Endothelial cell (in vitro differentiated cells): Measurements from ENCODE around the gene CES1. TPM values are rescaled to one million over a fixed set of nuclear protein-coding genes. Genes with fewer than 3 reads are reported as not detected.
"Not testable (repeated sequence)": the region's sequence is repeated elsewhere in the genome, so short reads cannot be mapped to it uniquely, and the experiment has no call there.

Source experiments
- DNase-seq: peaks from one replicate; pipeline ENCODE4 v3.0.0; 2021; ENCODE audit warnings: low spot score
- H3K27ac Mint-ChIP-seq: one replicate; pipeline ENCODE4 v1.8.0; 2021; ENCODE audit warnings: mixed read lengths, inconsistent platforms; ENCODE audit not compliant: unreplicated experiment
- H3K27me3 Mint-ChIP-seq: one replicate; pipeline ENCODE4 v1.8.0; 2021; ENCODE audit warnings: mild to moderate bottlenecking, moderate library complexity, mixed read lengths, inconsistent platforms; ENCODE audit not compliant: unreplicated experiment
- H3K36me3 Mint-ChIP-seq: one replicate; pipeline ENCODE4 v1.8.0; 2021; ENCODE audit warnings: mild to moderate bottlenecking, low read depth, mixed read lengths, inconsistent platforms; ENCODE audit not compliant: unreplicated experiment
- H3K4me1 Mint-ChIP-seq: one replicate; pipeline ENCODE4 v1.8.0; 2021; ENCODE audit warnings: mild to moderate bottlenecking, mixed read lengths, inconsistent platforms; ENCODE audit not compliant: unreplicated experiment
- H3K4me3 Mint-ChIP-seq: one replicate; pipeline ENCODE4 v1.8.0; 2021; ENCODE audit warnings: mild to moderate bottlenecking, mixed read lengths, inconsistent platforms; ENCODE audit not compliant: unreplicated experiment
- H3K9me3 Mint-ChIP-seq: one replicate; pipeline ENCODE4 v1.8.0; 2021; ENCODE audit warnings: mixed read lengths, inconsistent platforms; ENCODE audit not compliant: unreplicated experiment
- total RNA-seq: library from RNA; stranded (reverse); fragmentation: NEBNext Ultra II Directional; extraction: Animal tissue kit (Norgen Biotek cat#: 25700); gene quantifications from one replicate; pipeline ENCODE4 v1.2.1, GENCODE V29; 2021; ENCODE audit not compliant: unreplicated experiment
- TF ChIP-seq, protein P1 (sequence below): fragments of 200-600 bp; sonication (generic); IDR thresholded peaks from one replicate; pipeline ENCODE4 v1.5.0; 2021; ENCODE audit warnings: antibody characterized with exemption; ENCODE audit not compliant: unreplicated experiment

The CES1 gene
- total RNA-seq, 1 donor from 2014 or later, result not detected

DNA sequence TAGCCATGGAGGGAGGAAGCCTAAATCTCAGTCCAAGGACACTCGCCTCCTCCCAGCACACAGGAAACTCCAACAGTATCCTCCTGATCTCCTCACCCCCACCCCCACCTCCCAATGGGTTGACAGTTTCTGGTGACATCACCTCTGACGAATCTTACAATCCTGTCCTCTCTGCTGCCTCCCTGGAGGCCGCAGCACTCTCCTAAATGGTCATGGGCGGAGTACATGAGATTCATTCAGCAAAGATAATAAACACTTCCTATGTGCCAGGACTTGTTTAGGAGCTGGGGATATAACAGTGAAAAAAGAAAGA lies 52.8 kb downstream of the CES1 start:
- not testable (repeated sequence) for H3K36me3 Mint-ChIP-seq, DNase-seq, H3K9me3 Mint-ChIP-seq, H3K4me1 Mint-ChIP-seq, H3K27me3 Mint-ChIP-seq, H3K27ac Mint-ChIP-seq, H3K4me3 Mint-ChIP-seq

DNA sequence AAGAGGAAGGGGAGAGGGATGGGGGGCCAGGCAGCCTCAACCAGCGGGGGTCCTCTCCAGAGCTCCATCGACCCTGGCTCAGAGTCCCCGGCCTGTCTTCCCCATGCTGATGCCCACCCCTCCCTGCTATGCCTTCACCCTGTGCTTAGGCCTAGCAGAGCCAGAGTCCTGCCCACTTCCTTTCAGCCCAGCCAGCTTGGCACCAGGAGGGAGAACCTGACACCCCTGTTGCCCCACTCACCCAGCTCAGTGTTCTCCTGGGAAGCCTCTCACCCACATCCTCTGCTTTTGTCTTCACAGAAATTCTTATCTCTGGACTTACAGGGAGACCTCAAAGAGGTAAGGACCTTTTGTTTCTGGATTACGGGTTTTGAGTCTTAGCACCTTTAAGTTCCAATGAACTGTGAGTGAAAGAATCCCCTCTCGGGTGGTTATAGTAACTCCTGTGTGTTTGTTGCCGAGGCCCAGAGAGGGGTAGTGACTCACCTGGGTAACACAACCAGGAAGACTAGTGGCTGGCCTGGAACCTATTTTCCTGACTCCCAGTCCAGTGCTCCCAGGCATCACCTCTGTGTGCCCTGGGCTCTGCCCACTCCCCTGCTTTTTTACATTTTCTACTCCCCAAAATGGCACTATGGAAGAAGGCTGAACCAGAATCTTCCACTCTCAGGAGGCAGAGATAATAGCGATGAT lies 53.3 kb downstream of the CES1 start:
- Mint-ChIP-seq H3K27me3 (peaks cover 2% of the 10 kb centered on the region), H3K4me3 (no peak overlapping the region), H3K9me3 (no peaks in the 10 kb centered on the region), H3K36me3 (no peaks in the 10 kb centered on the region), H3K4me1 (peaks cover 8% of the 10 kb centered on the region), H3K27ac (no peak overlapping the region)
- no peak for DNase-seq
- TF ChIP-seq, protein P1, sequence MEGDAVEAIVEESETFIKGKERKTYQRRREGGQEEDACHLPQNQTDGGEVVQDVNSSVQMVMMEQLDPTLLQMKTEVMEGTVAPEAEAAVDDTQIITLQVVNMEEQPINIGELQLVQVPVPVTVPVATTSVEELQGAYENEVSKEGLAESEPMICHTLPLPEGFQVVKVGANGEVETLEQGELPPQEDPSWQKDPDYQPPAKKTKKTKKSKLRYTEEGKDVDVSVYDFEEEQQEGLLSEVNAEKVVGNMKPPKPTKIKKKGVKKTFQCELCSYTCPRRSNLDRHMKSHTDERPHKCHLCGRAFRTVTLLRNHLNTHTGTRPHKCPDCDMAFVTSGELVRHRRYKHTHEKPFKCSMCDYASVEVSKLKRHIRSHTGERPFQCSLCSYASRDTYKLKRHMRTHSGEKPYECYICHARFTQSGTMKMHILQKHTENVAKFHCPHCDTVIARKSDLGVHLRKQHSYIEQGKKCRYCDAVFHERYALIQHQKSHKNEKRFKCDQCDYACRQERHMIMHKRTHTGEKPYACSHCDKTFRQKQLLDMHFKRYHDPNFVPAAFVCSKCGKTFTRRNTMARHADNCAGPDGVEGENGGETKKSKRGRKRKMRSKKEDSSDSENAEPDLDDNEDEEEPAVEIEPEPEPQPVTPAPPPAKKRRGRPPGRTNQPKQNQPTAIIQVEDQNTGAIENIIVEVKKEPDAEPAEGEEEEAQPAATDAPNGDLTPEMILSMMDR, result no peak

DNA sequence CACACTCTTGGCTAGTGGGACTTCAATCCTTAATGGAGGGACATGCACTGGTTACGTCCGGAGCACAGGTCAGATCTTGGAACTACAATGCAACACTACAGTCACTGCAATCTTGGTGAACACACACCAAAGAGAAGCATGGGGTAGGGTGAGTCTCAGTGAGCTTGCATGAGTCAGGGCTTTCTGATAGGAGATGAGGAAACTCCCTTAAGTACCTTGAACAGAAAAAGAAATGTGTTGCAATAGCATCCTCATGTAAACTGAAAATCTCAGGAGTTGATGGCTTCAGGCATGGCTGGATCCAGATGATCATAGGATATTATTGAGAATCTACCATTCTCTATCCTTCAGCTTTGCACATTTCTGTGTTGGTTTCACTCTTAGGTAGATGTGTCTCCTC lies 54.1 kb downstream of the CES1 start:
- peaks cover 6% of the 10 kb centered on the region for H3K4me1 Mint-ChIP-seq
- no peak overlapping the region for H3K27ac Mint-ChIP-seq
- no peaks in the 10 kb centered on the region for H3K9me3 Mint-ChIP-seq
- H3K27me3 Mint-ChIP-seq, result peaks cover 2% of the 10 kb centered on the region
- no peak overlapping the region for H3K4me3 Mint-ChIP-seq
- TF ChIP-seq, protein P1, result no peak
- DNase-seq, result no peak
- H3K36me3 Mint-ChIP-seq, result no peaks in the 10 kb centered on the region

DNA sequence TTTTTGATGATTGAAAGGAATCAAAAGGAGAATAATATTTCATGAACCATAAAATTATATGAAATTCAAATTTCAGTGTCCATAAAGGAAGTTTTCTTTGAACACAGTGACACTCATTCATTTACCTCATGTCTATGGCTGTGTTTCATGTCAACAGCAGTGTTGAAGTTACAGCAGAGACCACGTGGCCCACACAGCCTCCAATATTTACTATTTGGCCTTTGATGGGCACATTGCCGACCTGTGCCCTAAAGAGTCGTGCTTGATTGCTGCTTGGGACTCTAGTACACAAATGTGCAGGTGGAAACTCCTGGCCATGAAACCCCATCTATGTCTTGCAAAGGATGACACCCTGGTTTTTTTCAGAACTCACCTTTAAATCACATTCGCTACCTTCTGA lies 57.0 kb downstream of the CES1 start:
- H3K27me3 Mint-ChIP-seq, result peaks cover 7% of the 10 kb centered on the region
- peaks cover 6% of the 10 kb centered on the region for H3K4me1 Mint-ChIP-seq
- H3K27ac Mint-ChIP-seq, result no peak overlapping the region
- DNase-seq, result no peak
- no peaks in the 10 kb centered on the region for H3K36me3 Mint-ChIP-seq
- H3K9me3 Mint-ChIP-seq, result no peaks in the 10 kb centered on the region
- no peak overlapping the region for H3K4me3 Mint-ChIP-seq
- TF ChIP-seq, protein P1, result no peak

DNA sequence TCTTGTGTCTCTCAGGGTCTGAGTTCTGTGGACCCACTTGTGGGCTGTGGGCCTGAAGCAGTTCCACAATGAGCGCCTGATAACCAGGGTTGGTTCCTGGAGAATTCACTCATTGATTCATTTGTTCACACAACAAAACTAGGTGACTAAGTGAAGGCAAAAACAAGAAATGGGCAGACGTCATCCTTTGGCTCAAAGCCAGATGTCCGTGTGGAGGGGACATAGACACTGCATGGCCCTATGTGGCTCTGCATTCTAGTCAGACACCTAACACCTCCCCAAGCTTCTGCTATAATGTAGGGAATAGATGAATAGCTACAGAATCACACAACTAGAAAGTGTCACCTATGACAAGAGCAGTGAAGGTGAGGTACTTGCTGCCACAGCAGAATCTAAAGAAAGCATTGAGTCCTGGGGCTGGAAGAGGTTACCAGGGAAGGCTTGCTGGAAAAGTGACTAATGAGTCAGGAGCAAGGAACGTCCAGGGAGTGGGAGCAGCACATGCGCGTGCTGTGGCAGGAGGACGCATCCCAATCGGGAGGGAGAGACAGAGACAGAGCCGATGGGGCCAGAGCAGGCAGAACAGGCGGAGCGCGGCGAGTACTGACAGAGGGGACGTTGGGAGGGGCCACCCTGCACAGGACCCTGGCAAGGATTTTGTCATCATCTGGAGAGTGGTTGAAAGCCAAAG lies 58.9 kb downstream of the CES1 start:
- Mint-ChIP-seq H3K27me3 (peaks cover 10% of the 10 kb centered on the region), H3K4me1 (no peaks in the 10 kb centered on the region), H3K9me3 (no peaks in the 10 kb centered on the region), H3K36me3 (no peaks in the 10 kb centered on the region), H3K27ac (no peak overlapping the region), H3K4me3 (no peak overlapping the region)
- DNase-seq, result no peak
- TF ChIP-seq, protein P1, result no peak
